Loucy (cell line): Measurements from ENCODE around the gene AKR1A1.

Experiments used
- H2AFZ ChIP-seq: fragments of 200-600 bp; sonication (generic); 2 replicates; pipeline ENCODE4 v1.6.0; 2016; ENCODE audit warnings: antibody characterized with exemption, mild to moderate bottlenecking, low read length, moderate library complexity
- H3F3A ChIP-seq: fragments of 200-600 bp; 2 replicates; pipeline ENCODE4 v1.6.0; 2016; ENCODE audit warnings: antibody characterized with exemption, low read depth, mild to moderate bottlenecking
- H3K27me3 ChIP-seq: fragments of 200-600 bp; sonication (generic); 2 replicates; pipeline ENCODE4 v1.6.1; 2014; ENCODE audit warnings: low read length, mild to moderate bottlenecking; ENCODE audit not compliant: insufficient read depth, poor library complexity, severe bottlenecking
- H3K36me3 ChIP-seq: fragments of 200-600 bp; sonication (generic); 2 replicates; pipeline ENCODE4 v1.6.1; 2016; ENCODE audit warnings: low read length; ENCODE audit not compliant: insufficient read depth
- H3K4me1 ChIP-seq: fragments of 200-600 bp; sonication (generic); 2 replicates; pipeline ENCODE4 v1.5.1; 2014; ENCODE audit warnings: low read length, mild to moderate bottlenecking; ENCODE audit not compliant: insufficient read depth, poor library complexity, severe bottlenecking
- H3K4me2 ChIP-seq: fragments of 200-600 bp; sonication (generic); 2 replicates; pipeline ENCODE4 v1.6.0; 2014; ENCODE audit warnings: antibody characterized with exemption, low read length, low read depth, mild to moderate bottlenecking; ENCODE audit not compliant: poor library complexity, severe bottlenecking
- H3K4me3 ChIP-seq: fragments of 200-600 bp; sonication (generic); 2 replicates; pipeline ENCODE4 v1.5.1; 2014; ENCODE audit warnings: low read length, mild to moderate bottlenecking, mixed read lengths; ENCODE audit not compliant: poor library complexity, severe bottlenecking
- H3K79me2 ChIP-seq: fragments of 200-600 bp; sonication (generic); 2 replicates; pipeline ENCODE4 v1.6.1; 2014; ENCODE audit warnings: low read length; ENCODE audit not compliant: insufficient read depth
- H3K9ac ChIP-seq: fragments of 200-600 bp; sonication (generic); 2 replicates; pipeline ENCODE4 v1.6.0; 2014; ENCODE audit warnings: mild to moderate bottlenecking, low read depth, low read length, moderate library complexity; ENCODE audit not compliant: poor library complexity, severe bottlenecking
- H3K9me2 ChIP-seq: fragments of 200-600 bp; sonication (generic); replicated peaks from 2 replicates; pipeline ENCODE4 v1.6.1; 2016; ENCODE audit warnings: low read depth, low read length, mixed read lengths
- H3K9me3 ChIP-seq: fragments of 200-600 bp; sonication (generic); 2 replicates; pipeline ENCODE4 v1.6.1; 2014; ENCODE audit warnings: mild to moderate bottlenecking, antibody characterized with exemption, low read length, low read depth; ENCODE audit not compliant: insufficient read depth
- H4K20me1 ChIP-seq: fragments of 200-600 bp; sonication (generic); 2 replicates; pipeline ENCODE4 v1.6.0; 2014; ENCODE audit warnings: antibody characterized with exemption, low read length, mild to moderate bottlenecking; ENCODE audit not compliant: insufficient read depth, poor library complexity, severe bottlenecking
- EZH2phosphoT487 ChIP-seq: fragments of 200-600 bp; IDR thresholded peaks from 2 replicates; pipeline ENCODE4 v1.6.1; 2018; ENCODE audit warnings: antibody characterized with exemption, mild to moderate bottlenecking, moderate library complexity, borderline replicate concordance
- TF ChIP-seq, protein P1 (sequence below): fragments of 200-600 bp; sonication (generic); conservative IDR thresholded peaks from 2 replicates; pipeline ENCODE4 v1.5.1; 2014; ENCODE audit warnings: mild to moderate bottlenecking, antibody characterized with exemption, low read length

AKR1A1 gene

DNA sequence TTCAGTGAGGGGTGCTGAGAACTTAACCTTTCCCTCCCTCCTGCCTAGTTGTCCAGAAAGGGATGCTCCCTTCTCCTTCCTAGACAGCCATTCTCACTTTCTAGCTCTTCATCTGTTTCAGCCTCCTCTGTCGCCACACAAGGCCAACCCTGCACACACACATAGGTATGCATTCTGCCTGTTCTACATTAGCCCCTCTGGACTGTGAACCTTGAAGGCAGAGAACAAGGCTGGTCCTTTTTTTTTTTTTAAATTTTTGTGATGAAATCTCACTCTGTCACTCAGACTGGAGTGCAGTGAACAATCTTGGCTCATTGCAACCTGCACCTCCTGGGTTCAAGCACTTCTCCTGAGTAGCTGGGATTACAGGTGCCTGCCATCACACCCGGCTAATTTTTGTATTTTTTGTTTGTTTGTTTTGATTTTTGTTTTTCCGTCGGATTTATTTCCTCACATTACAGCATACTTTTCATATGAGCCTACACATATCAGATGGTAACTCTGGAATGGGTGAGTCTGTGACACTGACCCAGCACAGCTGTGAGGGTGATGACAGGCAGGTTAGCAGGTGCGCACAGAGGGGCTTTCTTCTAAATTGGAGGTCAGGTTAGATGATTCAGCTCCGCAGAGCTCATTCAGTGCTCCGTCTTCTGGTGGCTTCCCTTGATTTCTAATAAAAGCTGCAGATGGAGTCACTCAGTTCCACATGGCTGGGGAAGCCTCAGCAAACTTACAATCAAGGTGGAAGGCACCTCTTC, 4.9 kb upstream of the AKR1A1 start:
- no peak overlapping the region for H3K4me3 ChIP-seq
- no peaks in the 10 kb centered on the region for H3K9me2 ChIP-seq
- peak overlapping the region; percentile 9; the same call in 1 of the 2 replicates for H2AFZ ChIP-seq

DNA sequence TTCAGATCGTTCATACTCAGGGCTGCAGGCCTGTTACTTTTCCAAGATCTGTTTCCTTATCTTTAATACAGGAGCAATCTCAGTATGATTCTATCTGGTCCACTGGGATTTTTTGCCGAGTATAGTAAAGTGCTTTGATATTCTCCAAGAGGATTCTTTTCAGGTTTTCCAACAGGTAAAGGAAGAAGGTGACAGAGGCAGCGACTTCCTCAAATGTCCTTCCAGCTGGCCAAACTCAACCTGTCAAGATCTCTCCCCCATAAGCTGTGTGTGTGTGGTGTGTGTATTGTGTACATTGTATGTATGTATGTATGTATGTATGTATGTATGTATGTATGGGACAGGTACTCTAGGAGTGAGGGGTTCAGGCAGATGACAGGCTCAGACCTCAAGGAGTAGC, 1.1 kb downstream of the AKR1A1 start:
- Histone ChIP-seq H2AFZ (no peak overlapping the region), H3K4me1 (peaks cover 26% of the 10 kb centered on the region), H3K36me3 (0 out of 2 replicates have a peak, but pooled peaks cover 3% of the 10 kb centered on the region), H3K4me2 (peak overlapping the region; percentile 100), H3K4me3 (peak overlapping the region; percentile 78), H4K20me1 (peaks cover 43% of the 10 kb centered on the region), H3F3A (no peaks in the 10 kb centered on the region; the same call in 1 of the 2 replicates), H3K27me3 (no peaks in the 10 kb centered on the region), H3K9me3 (no peaks in the 10 kb centered on the region), H3K9me2 (no peaks in the 10 kb centered on the region), H3K9ac (peak overlapping the region; percentile 92), H3K79me2 (peaks cover 65% of the 10 kb centered on the region)
- TF ChIP-seq, protein P1, sequence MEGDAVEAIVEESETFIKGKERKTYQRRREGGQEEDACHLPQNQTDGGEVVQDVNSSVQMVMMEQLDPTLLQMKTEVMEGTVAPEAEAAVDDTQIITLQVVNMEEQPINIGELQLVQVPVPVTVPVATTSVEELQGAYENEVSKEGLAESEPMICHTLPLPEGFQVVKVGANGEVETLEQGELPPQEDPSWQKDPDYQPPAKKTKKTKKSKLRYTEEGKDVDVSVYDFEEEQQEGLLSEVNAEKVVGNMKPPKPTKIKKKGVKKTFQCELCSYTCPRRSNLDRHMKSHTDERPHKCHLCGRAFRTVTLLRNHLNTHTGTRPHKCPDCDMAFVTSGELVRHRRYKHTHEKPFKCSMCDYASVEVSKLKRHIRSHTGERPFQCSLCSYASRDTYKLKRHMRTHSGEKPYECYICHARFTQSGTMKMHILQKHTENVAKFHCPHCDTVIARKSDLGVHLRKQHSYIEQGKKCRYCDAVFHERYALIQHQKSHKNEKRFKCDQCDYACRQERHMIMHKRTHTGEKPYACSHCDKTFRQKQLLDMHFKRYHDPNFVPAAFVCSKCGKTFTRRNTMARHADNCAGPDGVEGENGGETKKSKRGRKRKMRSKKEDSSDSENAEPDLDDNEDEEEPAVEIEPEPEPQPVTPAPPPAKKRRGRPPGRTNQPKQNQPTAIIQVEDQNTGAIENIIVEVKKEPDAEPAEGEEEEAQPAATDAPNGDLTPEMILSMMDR: no peak

More for the DNA sequence above, 4.9 kb upstream of the AKR1A1 start:
- H3K79me2 ChIP-seq: peaks cover 10% of the 10 kb centered on the region
- H3K27me3 ChIP-seq: no peaks in the 10 kb centered on the region
- H3K4me1 ChIP-seq: peaks cover 42% of the 10 kb centered on the region
- H4K20me1 ChIP-seq: no peaks in the 10 kb centered on the region
- no peaks in the 10 kb centered on the region for H3K9me3 ChIP-seq
- H3K4me2 ChIP-seq: peak overlapping the region; percentile 91
- TF ChIP-seq EZH2phosphoT487: no peak
- TF ChIP-seq, protein P1: no peak
- H3F3A ChIP-seq: peaks cover 8% of the 10 kb centered on the region; the same call in 1 of the 2 replicates
- no peaks in the 10 kb centered on the region for H3K36me3 ChIP-seq
- H3K9ac ChIP-seq: peak overlapping the region; percentile 74

DNA sequence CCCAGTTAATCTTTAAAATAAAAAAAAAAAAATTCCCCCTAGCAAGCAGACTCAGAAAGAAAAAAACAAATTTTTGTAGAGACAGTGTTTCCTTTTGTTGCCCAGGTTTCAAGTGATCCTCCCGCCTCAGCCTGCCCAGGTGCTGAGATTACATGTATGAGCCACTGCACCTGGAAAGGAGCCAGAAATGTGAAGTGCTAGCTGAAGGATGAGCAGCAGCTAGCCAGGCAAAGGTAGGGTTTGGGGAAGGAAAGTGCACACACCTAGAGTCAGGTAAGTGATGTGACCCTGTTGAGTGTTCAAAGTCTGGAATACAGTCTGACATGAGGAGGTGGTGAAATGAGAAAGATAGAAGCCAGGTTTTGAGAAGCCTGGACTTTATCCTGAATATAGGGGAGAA, 1.7 kb downstream of the AKR1A1 start:
- peaks cover 47% of the 10 kb centered on the region for H4K20me1 ChIP-seq
- 0 out of 2 replicates have a peak, but pooled peaks cover 3% of the 10 kb centered on the region for H3K36me3 ChIP-seq
- peaks cover 70% of the 10 kb centered on the region for H3K79me2 ChIP-seq
- no peaks in the 10 kb centered on the region for H3K9me3 ChIP-seq
- H3F3A ChIP-seq: no peaks in the 10 kb centered on the region; the same call in 1 of the 2 replicates
- H3K4me3 ChIP-seq: peak overlapping the region; percentile 78
- peak overlapping the region; percentile 92 for H3K9ac ChIP-seq
- H3K9me2 ChIP-seq: no peaks in the 10 kb centered on the region
- H3K27me3 ChIP-seq: no peaks in the 10 kb centered on the region
- TF ChIP-seq EZH2phosphoT487: no peak
- TF ChIP-seq, protein P1: no peak
- peak overlapping the region; percentile 100 for H3K4me2 ChIP-seq
- H2AFZ ChIP-seq: no peak overlapping the region
- H3K4me1 ChIP-seq: peaks cover 29% of the 10 kb centered on the region
